Activated naive CD4-positive, alpha-beta T cell treated with anti-CD3 and anti-CD28 coated beads, Interleukin-2, amount 50 U/mL, for 16 hours (primary cell): ENCODE results near the gene AGBL4.
"Not testable (repeated sequence)": the region's sequence is repeated elsewhere in the genome, so short reads cannot be mapped to it uniquely, and the experiment has no call there.

Experiments used
- DNase-seq: peaks from one replicate; pipeline ENCODE4 v3.0.0-alpha.2; 2020

AGBL4 gene

GRCh38 chr1:48563021-48563420 is 1460.7 kb downstream of the AGBL4 start:
- no peak for DNase-seq

- no peak for DNase-seq
Observed at GRCh38 chr1:48561444-48561843, 1462.3 kb downstream of the AGBL4 start.

GRCh38 chr1:48560577-48560976 is 1463.2 kb downstream of the AGBL4 start:
- DNase-seq, result no peak

GRCh38 chr1:48560116-48560515 is 1463.6 kb downstream of the AGBL4 start:
- no peak for DNase-seq

- DNase-seq, result no peak
Observed at GRCh38 chr1:48558366-48558765, 1465.4 kb downstream of the AGBL4 start.

- no peak for DNase-seq
Observed at GRCh38 chr1:48556186-48556850, 1467.4 kb downstream of the AGBL4 start.

- DNase-seq, result no peak
Observed at GRCh38 chr1:48555271-48555670, 1468.5 kb downstream of the AGBL4 start.

- no peak for DNase-seq
Observed at GRCh38 chr1:48552903-48553606, 1470.7 kb downstream of the AGBL4 start.

- DNase-seq, result no peak
Observed at GRCh38 chr1:48552420-48552819, 1471.3 kb downstream of the AGBL4 start.

- no peak for DNase-seq
Observed at GRCh38 chr1:48548985-48549384, 1474.8 kb downstream of the AGBL4 start.

- no peak for DNase-seq
Observed at GRCh38 chr1:48547561-48548220, 1476.1 kb downstream of the AGBL4 start.

- DNase-seq, result no peak
Observed at GRCh38 chr1:48543854-48544253, 1479.9 kb downstream of the AGBL4 start.

- no peak for DNase-seq
Observed at GRCh38 chr1:48540587-48540986, 1483.2 kb downstream of the AGBL4 start.

- DNase-seq, result no peak
Observed at GRCh38 chr1:48536477-48536876, 1487.3 kb downstream of the AGBL4 start.

GRCh38 chr1:48532976-48533375 is 1490.8 kb downstream of the AGBL4 start:
- DNase-seq, result no peak

- peak; percentile 13 for DNase-seq
Observed at GRCh38 chr1:48530727-48531351, 1492.9 kb downstream of the AGBL4 start.

GRCh38 chr1:48527051-48527450 is 1496.7 kb downstream of the AGBL4 start:
- no peak for DNase-seq

- DNase-seq, result no peak
Observed at GRCh38 chr1:48526008-48526710, 1497.6 kb downstream of the AGBL4 start.

- DNase-seq, result no peak
Observed at GRCh38 chr1:48524892-48525467, 1498.8 kb downstream of the AGBL4 start.

- DNase-seq, result no peak
Observed at GRCh38 chr1:48523558-48523957, 1500.2 kb downstream of the AGBL4 start.

- not testable (repeated sequence) for DNase-seq
Observed at GRCh38 chr1:48519896-48520295, 1503.9 kb downstream of the AGBL4 start.

- DNase-seq, result no peak
Observed at GRCh38 chr1:48506870-48507269, 1516.9 kb downstream of the AGBL4 start.
